Kasumi-1 (cell line): ENCODE data around the gene GREB1L.
"Not testable (repeated sequence)": the region's sequence is repeated elsewhere in the genome, so short reads cannot be mapped to it uniquely, and the experiment has no call there.

Source experiments
- DNase-seq, 2 experiments: peaks; one replicate each; lab custom pipeline; 2025; lab: John Stamatoyannopoulos, UW

The GREB1L gene

DNA sequence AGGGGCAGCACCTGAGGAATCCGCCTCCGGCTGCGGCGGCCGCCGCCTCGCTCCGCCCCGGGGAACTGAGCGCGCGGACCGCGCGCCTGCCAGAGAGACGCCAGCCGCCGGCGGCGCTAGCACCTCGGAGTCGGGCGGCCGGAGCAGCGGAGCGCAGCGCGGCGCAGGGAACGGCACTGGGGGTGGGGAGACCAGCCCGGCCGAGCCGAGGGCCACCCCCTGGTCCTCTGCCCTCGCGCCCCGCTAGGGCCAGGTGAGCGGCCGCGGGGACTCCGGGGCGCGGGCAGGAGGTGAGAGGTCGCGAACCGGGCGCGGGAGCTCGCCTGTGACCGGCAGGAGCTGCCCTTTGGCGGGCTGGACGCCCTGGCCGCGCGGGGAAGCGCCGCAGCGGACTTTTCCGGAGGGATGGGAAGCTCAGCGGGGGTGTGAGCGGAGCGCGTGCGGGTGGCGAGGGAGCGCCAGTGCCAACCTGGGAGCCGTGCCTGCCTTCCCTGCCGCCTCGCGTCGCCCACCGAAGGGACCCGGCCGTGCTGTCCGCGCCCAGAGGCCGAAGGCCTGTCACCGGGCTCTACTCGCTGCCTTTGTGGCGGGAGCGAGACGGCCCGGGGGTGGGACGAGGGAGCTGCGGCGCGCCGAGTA, at the start of gene GREB1L:
Gene GREB1L (plus strand): TSS at position 92 of the 639 bp plus-strand sequence. CDS start 141,287 bp downstream, outside the sequence.
- DNase-seq: peak; percentile 34 to 51

DNA sequence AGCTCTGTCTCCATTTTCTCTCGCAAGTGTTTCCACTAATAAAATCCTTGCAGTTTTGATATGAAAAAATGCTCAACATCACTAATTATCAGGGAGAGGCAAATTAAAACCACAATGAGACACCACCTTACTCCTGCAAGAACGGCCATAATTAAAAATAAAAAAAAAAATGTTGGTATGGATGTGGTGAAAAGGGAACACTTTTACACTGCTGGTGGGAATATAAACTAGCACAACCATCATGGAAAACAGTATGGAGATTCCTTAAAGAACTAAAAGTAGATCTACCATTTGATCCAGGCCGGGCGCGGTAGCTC, 49.8 kb upstream of the GREB1L start:
- no peak for DNase-seq

DNA sequence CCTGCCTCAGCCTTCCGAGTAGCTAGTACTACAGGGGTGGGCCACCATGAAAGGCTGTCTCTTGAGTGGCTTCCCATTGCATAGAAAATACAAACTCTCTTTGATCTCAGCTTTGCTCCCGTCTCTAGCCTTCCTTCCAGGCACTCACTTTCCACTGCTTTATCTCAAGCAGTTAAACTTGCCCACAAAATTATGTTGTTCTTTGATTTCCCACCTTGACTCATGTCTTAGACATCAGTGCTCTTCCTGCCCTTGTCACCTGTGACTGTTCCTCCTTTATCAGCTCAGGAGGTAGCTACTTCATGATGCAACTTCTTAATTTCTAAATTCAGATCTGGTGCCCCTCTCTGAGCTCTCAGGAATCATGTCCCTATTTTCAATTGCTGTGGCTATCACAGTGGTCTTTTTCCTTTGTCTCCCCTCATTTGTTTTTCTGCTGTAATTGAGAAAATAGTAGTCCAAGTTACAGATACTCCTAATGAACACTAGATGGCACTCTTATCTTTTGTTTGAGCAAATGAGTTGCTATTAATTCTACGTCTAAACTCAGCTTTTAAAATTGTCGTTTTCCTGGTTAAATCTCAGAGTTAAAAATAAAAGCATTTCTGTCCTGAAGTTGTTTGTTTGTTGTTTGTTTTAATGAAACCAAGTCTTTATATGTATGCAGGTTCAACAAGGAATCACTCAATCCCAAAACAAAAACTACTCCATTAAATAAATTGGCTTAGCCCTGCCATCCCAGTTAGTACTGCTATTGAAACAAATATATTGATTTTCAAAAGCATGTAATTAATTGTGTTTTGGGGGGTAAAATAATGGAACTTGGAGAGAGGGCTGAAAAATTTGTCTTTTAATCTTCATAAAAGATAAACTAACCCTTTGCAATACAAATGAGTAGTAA, 46.9 kb upstream of the GREB1L start:
- DNase-seq: peak; percentile 81 to 86

DNA sequence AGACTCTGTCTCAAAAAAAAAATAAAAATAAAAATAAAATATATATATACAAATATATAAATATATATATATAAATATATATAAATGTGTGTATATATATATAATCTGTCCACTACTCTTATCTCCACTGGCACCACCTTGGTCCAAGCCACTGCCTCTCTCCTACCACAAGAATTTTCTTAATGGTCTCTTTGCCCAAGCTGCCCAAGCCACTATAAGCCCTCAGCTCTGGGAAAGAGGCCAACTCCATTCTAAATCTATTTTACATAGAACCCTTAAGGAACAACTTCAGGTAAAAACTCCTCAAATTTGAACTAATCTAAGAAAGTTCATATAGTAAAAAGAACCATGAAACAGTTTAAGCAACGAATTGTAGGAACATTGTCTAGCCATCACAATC, 45.6 kb upstream of the GREB1L start:
- no peak for DNase-seq

DNA sequence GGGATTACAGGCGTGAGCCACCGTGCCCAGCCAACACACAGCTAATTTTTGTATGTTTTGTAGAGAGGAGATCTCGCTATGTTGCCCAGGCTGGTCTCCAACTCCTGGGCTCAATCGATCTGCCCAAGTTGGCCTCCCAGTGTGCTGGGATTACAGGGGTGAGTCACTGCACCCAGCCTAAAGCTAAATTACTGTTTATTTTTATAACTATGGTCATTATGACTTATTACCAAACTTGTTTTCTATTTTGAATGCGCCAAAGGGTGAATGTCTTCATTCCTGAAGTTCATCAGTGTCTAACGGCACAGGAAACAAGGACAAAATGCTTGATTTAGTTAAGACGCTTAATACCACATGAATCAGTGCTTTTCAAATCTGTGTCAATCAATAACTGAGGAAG, 38.9 kb upstream of the GREB1L start:
- no peak for DNase-seq

DNA sequence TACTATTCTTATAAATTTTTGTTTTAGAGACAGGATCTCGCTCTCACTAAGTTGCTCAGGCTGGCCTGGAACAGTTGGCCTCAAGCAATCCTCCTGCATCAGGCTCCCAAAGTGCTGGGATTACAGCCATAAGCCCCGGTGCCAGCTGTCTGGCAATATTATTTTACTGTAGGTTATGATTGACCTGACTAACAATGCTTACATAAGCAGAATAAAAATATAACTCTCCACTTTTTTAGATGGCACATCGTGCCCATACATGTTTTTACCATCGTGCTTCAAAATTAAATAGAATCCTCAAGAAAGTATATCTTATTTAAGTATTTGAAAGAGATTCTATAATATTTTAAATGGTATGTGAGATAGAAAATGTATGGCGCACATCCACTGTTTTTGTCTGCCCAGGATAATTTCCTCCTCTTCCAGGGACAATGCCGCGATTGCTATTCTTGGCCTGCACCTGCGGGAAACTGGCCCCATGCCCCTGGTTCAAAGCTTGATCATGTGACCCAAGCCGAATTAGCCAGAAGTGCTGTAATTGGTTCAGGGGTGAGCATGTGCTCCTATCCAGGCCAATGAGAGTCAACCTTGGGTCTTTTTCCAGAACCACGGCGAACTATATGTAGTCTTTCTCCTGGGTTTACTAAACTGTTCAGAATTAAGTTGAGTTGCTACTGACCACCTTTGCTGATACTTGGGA, 38.3 kb upstream of the GREB1L start:
- no peak for DNase-seq

DNA sequence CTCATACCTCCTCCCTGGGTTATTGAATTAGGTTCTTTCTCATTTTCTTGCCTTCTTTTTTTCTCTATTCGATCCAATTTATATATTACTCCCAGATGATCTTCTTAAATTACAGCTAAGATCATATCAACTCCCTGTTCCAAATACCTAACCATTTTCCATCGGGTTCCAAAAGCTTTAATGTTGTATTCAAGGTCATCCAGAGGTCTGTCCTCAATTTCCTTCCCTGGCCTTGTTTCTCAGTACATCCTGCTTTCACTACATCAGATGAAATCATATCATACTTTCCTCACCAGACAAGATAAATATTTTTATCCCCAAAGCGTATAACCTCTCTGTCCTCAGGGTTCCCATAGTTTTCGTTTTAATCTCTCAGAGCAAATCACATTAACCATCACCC, 36.3 kb upstream of the GREB1L start:
- no peak for DNase-seq

DNA sequence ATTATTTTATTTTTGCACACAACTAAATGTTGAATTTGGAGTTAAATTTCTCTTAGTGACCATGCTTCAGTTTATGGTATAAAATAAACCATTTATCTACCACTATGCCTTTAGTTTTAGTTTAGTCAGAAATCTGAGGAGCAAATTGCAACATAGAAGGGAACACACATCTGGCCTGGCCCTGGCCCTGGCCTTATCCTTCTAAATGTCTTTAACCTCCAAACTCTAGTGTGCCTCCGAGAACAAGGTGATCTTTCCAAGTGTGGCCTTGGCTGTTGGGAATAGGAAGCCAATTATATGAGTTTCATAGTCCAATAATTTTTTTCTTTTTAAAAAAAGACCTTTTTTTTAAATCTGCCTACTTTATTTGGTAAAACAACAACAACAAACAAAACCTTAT, 31.8 kb upstream of the GREB1L start:
- no peak for DNase-seq

DNA sequence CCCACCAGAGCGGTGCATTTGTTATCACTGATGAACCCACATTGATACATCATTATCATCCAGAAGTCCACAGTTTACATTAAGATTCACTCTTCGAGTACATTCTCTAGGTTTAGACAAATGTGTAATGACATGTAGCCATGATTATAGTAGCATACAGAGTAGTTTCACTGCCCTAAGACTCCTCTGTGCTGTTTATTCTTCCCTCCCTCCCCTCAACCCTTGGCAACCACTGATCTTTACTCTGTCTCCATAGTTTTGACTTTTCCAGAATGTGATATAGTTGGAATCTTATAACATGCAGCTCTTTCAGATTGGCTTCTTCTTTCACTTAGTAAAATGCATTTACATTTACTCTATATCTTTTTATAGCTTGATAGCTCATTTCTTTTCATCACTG, 31.2 kb upstream of the GREB1L start:
- DNase-seq: no peak

DNA sequence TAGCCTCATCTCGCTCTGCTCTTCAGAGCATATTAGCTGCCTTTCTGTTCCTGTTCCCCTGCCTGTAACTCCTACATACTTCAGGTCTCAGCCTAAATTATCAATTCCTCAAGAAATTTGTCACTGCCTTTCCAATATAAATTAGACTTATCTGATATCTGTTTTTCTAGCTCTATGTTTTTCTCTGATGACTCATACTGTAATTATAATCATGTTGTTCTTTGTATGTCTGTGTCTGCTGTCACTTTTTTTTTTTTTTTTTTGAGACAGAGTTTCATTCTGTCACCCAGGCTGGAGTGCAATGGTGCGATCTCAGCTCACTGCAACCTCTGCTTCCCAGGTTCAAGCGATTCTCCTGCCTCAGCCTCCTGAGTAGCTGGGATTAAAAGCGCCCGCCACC, 27.6 kb upstream of the GREB1L start:
- DNase-seq: not testable (repeated sequence)

DNA sequence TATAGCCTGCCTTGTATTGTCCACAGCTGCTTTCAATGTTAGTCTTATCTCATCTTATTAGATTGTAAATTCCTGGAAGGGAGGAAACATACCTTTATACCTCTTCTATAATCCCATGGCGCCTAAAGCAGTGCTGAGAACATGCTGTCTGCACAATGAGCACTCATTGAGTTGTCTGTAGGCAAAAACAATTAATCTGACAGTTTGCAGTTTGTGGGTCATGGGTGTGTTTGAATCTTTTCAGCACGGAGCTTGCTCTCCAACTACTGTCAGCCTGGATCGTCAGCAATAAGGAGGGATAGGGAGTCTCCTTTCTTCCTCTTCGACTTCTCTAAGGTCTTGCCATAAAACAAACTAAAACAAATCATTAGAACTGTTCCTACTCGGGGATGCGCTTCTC, 26.5 kb upstream of the GREB1L start:
- DNase-seq: no peak

DNA sequence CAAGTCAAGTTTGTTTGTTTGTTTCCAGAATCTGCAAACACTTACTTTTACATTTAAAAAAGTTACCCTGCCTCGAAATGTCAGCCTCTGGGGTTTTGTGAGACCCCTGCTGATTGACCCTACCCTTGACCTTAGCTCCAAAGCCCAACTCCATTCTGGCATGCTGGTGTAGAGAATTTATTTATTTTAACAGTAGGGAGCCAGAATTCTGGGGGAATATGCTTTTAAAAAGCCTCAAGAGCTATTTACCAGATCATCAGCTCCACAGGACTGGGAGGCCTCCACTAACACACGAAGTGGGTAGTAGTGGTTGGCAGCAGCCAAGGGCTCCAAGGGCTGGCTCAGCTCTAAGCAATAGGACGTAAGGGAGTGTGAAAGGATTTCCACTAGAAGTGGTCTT, 23.2 kb upstream of the GREB1L start:
- DNase-seq: no peak

DNA sequence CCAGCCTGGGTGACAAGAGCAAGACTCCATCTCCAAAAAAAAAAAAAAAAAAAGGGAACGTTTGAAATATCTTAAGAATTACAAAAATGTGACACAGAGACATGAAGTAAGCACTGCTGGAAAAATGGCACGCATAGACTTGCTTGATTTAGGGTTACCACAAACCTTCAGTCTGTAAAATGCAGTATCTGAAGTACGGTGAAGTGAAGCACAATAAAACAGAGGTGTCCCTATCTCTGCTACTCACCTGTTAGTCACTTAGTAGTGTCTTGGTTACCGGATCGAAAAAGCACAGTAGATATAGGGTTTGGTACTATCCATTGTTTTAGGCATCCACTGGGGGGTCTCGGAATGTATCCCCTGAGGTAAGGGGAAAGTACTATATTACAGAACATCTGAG, 11.6 kb upstream of the GREB1L start:
- no peak for DNase-seq

DNA sequence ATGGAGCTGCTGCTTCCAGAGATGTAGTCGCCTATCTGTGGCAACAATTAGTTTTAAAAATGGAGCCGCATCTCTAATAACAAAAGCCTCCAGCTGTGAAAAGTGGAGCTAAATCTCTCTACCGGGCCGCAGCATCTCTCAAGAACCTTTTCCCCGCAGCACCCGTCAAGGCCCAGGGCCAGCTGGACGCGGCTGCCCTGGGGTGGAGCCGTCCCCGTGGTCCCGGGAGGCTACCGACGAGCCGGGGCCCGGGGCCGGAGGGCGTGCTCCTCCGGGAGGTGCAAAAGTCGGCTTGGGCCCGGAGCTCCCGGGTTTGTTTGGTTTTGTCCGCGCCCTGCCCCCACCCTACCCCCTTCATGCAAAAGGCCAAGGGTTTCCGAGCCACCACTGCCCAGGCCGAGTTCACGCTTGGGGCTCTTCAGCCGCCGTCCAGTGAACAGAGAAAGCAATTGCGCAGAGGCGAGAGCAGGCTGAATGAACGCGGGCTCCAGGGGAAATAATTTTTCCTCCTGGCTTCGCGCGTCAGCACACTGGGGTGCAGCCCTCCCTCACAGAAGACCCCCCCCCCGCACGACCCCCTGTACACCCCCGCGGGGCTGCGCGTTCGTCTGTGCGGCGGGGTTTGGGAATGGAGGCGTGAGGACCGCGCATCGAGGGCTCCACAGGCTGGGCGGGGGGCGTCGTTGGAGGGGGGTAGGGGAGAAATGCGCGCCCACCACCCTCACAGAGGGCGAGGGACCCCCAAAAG, 557 bp upstream of the GREB1L start:
- DNase-seq: no peak

DNA sequence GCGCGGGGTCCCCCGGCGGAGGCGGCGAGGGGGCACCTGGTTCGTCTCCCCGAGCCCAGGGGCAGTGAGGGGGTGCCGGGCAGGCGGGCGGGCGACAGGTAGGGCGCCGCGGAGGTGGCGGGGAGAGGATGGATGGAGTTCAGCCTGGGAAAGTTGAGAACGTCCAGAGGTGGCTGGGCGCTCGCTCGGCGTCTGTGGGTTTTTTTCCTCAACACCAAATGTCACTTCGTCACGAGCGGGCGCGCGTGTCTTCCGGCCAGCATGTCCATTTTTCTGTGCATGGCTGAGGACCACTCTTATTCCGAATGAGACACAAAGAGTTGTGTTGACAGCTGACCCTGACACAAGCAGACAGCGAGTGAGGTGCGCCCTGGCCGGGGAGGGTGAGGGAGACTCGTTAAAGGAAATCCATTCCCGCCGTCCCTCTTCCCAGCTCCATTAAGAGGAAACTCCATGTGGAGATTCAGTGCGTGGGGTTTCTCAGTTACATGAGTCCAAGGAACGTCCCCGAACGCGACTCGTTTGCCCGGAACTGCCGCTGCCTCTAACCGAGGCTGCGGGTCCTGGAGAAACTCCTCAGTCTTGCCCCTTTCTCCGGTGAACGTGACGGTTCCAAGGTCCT, 859 bp downstream of the GREB1L start:
- DNase-seq: no peak

DNA sequence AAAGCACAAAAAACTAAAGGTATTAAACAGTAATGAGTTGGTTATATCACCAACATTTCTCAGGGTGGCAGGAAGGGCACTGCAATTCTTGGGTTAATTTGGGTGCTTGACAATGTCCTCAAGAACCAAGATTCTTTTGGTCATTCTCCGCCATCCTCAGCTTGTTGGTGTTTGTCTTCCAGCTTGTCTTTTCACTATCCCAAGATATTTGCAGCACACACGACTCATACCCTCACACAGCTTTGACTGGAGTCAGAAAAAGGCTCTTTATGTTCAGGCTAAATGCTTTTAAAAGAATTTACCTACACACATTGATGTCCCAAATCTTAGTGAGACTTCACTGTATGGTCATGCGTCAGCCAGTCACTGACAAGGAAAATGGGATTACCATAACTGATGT, 12.5 kb downstream of the GREB1L start:
- no peak for DNase-seq

DNA sequence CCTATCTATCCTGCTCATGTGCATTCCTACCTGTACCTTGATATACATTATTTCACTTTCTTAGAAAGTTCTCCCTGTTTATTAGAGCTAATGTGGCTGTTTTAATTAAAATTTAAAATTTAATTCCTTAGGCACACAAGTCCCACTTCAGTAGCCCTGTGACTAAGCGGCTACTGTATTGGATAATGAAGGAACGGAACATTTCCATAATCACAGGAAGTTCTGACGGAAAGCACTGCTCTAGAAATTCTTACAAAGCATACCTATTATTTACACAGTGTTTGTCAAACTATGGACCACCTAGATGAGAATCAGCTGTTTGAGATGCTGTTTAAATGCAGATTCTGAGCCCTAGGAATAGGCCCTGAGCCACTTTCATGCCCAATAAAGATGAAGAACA, 13.2 kb downstream of the GREB1L start:
- DNase-seq: no peak

DNA sequence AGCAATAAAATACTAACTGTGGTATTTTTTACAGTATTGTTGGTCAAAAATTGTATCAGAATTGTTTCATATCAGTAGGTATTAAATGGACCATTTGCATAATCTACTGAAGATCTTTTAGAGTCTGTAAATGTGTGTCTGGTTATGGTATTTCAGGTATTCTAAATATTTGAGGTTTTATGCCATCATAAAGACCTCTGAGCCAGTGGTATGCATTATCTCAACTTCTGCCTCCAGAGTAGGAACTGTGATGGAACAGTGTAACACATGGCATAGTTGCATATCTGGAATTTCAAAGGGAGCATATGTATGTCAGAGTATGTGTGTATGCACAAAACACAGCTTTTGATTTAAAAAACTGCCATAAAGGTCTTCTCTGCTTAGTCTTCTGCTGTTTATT, 15.4 kb downstream of the GREB1L start:
- no peak for DNase-seq

DNA sequence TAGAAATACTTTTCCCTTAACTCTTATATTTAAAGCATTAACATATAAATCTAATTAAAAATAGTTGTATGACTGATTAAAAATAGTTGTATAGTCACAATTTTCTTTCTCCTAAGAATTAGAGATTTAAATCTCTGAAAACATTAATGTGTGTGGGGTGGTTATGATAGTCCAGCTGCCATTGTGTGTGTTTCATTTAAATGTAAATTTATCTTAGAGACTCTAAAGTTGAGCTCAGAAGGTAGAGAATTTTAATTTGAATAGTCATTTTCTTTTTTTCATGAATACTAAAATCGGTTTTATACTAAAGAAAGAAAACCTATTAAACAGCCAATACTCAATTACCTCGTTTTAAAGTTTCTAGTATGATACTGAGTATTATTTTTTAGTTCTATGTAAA, 18.6 kb downstream of the GREB1L start:
- no peak for DNase-seq

DNA sequence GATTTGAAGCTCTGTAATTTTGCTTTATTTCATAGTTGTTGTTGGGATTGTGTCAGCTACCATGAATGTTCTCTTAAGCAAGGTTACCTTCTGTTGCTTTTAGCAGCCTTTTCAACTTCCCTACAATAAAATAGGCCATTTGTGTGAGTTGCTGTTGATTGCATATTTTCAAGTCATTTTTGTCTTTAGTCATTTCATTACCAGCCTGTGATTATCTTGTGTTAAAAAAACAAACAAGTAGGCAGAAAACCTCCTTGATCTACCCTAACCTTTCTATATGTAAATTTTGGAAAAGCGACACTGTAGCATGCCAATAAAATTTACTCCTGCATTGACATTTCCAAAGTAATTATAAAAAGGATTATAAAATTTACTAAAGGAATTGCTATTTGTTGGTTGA, 19.3 kb downstream of the GREB1L start:
- no peak for DNase-seq

DNA sequence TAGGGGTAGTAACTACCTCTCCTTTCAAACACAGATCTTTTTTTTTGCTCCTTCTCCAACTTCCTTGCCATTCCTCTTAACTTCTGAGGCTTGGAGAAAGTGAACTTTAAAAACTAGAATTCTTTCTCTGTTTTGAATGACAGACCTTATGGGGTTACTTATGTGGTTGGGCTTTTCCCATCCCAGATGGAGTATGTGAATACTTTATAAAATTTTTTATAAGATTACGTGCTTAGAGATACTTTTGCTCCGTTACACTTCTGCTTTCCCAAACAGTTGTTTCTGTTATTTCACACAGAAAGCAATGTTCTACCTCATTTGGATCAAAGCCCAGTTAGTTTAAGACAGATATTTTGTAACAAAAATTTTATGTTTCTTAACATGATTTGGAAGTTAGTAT, 20.2 kb downstream of the GREB1L start:
- DNase-seq: no peak

DNA sequence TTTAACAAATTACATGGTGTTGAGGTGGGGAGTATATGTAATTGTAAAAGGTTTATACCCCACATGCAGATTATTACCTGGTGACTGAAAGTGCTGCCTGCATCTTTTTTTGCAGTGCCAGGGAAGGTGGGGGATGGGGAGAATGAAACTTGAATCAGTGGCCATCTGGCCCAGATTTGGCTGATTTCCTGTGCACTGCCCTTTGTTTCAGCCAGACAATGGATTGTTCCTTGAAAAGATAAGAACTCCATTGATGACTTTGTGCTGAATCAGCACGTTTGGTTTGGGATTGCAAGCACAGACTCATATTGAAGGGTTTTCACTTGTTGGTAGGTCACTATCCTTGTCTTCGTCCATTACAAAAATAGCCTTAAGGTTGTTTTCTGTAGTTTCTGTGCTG, 20.9 kb downstream of the GREB1L start:
- no peak for DNase-seq
